ENCODE data around the gene TTLL7.

DNA sequence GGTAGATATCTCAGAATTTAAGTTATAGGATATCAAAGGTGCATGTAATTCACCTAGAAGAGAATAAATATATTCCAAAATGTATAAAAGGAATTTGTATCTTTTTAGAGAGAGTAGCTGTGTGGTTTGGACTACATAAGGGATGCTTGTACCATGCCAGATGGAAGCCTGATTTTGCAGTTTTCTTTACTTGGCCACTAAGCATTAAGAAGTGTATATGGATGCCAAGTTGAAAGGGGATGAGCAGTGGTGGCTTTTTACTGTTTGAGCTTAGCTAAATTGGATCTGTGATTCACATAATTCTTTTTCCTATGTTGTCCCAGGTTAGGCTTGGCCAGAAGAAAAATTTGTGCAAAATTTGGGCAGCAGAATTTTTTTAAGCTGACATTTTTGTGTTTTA lies 43.5 kb upstream of the TTLL7 start:
- TF ChIP-seq POLR2A (IDR thresholded peaks at IDR 0.05) = no peak
- TF ChIP-seq, protein P1, sequence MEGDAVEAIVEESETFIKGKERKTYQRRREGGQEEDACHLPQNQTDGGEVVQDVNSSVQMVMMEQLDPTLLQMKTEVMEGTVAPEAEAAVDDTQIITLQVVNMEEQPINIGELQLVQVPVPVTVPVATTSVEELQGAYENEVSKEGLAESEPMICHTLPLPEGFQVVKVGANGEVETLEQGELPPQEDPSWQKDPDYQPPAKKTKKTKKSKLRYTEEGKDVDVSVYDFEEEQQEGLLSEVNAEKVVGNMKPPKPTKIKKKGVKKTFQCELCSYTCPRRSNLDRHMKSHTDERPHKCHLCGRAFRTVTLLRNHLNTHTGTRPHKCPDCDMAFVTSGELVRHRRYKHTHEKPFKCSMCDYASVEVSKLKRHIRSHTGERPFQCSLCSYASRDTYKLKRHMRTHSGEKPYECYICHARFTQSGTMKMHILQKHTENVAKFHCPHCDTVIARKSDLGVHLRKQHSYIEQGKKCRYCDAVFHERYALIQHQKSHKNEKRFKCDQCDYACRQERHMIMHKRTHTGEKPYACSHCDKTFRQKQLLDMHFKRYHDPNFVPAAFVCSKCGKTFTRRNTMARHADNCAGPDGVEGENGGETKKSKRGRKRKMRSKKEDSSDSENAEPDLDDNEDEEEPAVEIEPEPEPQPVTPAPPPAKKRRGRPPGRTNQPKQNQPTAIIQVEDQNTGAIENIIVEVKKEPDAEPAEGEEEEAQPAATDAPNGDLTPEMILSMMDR (IDR thresholded peaks at IDR 0.05) = no peak
- TF ChIP-seq POLR2AphosphoS5 (IDR thresholded peaks at IDR 0.05) = no peak

Measured in prostate gland (tissue), 2 donors.